DOHH2 (cell line): ENCODE measurements around the gene ARHGEF7.

ENCODE experiments used
- EZH2phosphoT487 ChIP-seq: fragments of 200-600 bp; sonication (generic); IDR thresholded peaks from 2 replicates; pipeline ENCODE4 v1.6.1; 2017; ENCODE audit warnings: borderline replicate concordance, mild to moderate bottlenecking, antibody characterized with exemption, low read length, moderate library complexity, mixed read lengths
- TF ChIP-seq, protein P1 (sequence below): fragments of 200-600 bp; sonication (generic); IDR thresholded peaks from one replicate; pipeline ENCODE4 v1.5.1; 2014; ENCODE audit warnings: antibody characterized with exemption, mild to moderate bottlenecking, low read depth, low read length; ENCODE audit not compliant: poor library complexity, severe bottlenecking

GRCh38 chr13:111241862-111242261 is 126.8 kb downstream of the ARHGEF7 start:
- TF ChIP-seq, protein P1, sequence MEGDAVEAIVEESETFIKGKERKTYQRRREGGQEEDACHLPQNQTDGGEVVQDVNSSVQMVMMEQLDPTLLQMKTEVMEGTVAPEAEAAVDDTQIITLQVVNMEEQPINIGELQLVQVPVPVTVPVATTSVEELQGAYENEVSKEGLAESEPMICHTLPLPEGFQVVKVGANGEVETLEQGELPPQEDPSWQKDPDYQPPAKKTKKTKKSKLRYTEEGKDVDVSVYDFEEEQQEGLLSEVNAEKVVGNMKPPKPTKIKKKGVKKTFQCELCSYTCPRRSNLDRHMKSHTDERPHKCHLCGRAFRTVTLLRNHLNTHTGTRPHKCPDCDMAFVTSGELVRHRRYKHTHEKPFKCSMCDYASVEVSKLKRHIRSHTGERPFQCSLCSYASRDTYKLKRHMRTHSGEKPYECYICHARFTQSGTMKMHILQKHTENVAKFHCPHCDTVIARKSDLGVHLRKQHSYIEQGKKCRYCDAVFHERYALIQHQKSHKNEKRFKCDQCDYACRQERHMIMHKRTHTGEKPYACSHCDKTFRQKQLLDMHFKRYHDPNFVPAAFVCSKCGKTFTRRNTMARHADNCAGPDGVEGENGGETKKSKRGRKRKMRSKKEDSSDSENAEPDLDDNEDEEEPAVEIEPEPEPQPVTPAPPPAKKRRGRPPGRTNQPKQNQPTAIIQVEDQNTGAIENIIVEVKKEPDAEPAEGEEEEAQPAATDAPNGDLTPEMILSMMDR, result no peak
- TF ChIP-seq EZH2phosphoT487, result no peak
